ENCODE measurements around the gene ULK1.

ULK1 gene

GRCh38 chr12:131905081-131905629 lies 10.7 kb downstream of the ULK1 start:
- Histone ChIP-seq H4K91ac (ENCODE audit: low read depth, low read length, poor library complexity) (no peak overlapping the region), H2BK15ac (ENCODE audit: low read length) (no peak overlapping the region), H2BK120ac (ENCODE audit: low read depth, low read length) (no peak overlapping the region), H2AFZ (ENCODE audit: low read length) (no peak overlapping the region), H2BK12ac (ENCODE audit: low read length) (no peak overlapping the region), H3K79me1 (ENCODE audit: low read depth, low read length) (peaks cover 47% of the 10 kb centered on the region), H3K23ac (ENCODE audit: low read depth, low read length, poor library complexity) (no peak overlapping the region), H2BK5ac (ENCODE audit: low read length) (no peak overlapping the region), H3K9me3 (replicated peaks in 1 of 2; ENCODE audit: control insufficient read depth in 2 of 2, insufficient read depth in 1 of 2, low read depth in 1 of 2, low read length in 2 of 2) (no peaks in the 10 kb centered on the region), H3K18ac (ENCODE audit: low read length) (no peak overlapping the region), H3K4ac (ENCODE audit: low read length) (no peak overlapping the region), H3K4me1 (ENCODE audit: control insufficient read depth in 2 of 2, insufficient read depth in 1 of 2, low read depth in 1 of 2, low read length in 2 of 2) (peaks cover 0 to 6% of the 10 kb centered on the region in 2 donors), H3K4me2 (ENCODE audit: insufficient read depth, low read length, poor library complexity, severe bottlenecking) (no peak overlapping the region), H3K4me3 (ENCODE audit: low read length in 2 of 2) (no peak overlapping the region), H3K9ac (ENCODE audit: low read depth, low read length, poor library complexity) (no peak overlapping the region), H3K14ac (ENCODE audit: low read length) (peak overlapping the region; percentile 38), H3K27me3 (ENCODE audit: control insufficient read depth in 3 of 3, insufficient read depth in 3 of 3, low read depth in 1 of 3, low read length in 3 of 3) (peaks cover 0 to 2% (median 0%) of the 10 kb centered on the region in 3 experiments), H3K36me3 (replicated peaks in 1 of 2; ENCODE audit: control insufficient read depth in 2 of 2, insufficient read depth in 2 of 2, low read length in 2 of 2) (peaks cover 6 to 40% of the 10 kb centered on the region in 2 donors), H2AK5ac (ENCODE audit: low read depth, low read length) (no peak overlapping the region), H3K27ac (replicated peaks; ENCODE audit: low read length) (no peak overlapping the region), H4K8ac (ENCODE audit: low read depth, low read length) (no peak overlapping the region)
- WGBS, 2 donors (ENCODE audit: extremely low coverage in 2 of 2, insufficient read length in 2 of 2, insufficient replicate concordance in 1 of 2), result no CpG with 5 or more reads among the region's 13 CpGs
- DNase-seq (ENCODE audit: low spot score), result no peak

GRCh38 chr12:131905630-131906091 lies 11.2 kb downstream of the ULK1 start:
- Histone ChIP-seq H3K36me3 (replicated peaks in 1 of 2; ENCODE audit: control insufficient read depth in 2 of 2, insufficient read depth in 2 of 2, low read length in 2 of 2) (peaks cover 11 to 40% of the 10 kb centered on the region in 2 donors), H3K27ac (replicated peaks; ENCODE audit: low read length) (no peak overlapping the region), H3K18ac (ENCODE audit: low read length) (no peak overlapping the region), H2BK12ac (ENCODE audit: low read length) (no peak overlapping the region), H2BK120ac (ENCODE audit: low read depth, low read length) (no peak overlapping the region), H3K23ac (ENCODE audit: low read depth, low read length, poor library complexity) (no peak overlapping the region), H4K8ac (ENCODE audit: low read depth, low read length) (no peak overlapping the region), H3K9me3 (replicated peaks in 1 of 2; ENCODE audit: control insufficient read depth in 2 of 2, insufficient read depth in 1 of 2, low read depth in 1 of 2, low read length in 2 of 2) (no peaks in the 10 kb centered on the region), H3K27me3 (ENCODE audit: control insufficient read depth in 3 of 3, insufficient read depth in 3 of 3, low read depth in 1 of 3, low read length in 3 of 3) (peaks cover 0 to 2% (median 0%) of the 10 kb centered on the region in 3 experiments), H3K4me1 (ENCODE audit: control insufficient read depth in 2 of 2, insufficient read depth in 1 of 2, low read depth in 1 of 2, low read length in 2 of 2) (peaks cover 0 to 3% of the 10 kb centered on the region in 2 donors), H3K79me1 (ENCODE audit: low read depth, low read length) (peaks cover 43% of the 10 kb centered on the region), H4K91ac (ENCODE audit: low read depth, low read length, poor library complexity) (no peak overlapping the region), H3K4ac (ENCODE audit: low read length) (no peak overlapping the region), H3K14ac (ENCODE audit: low read length) (no peak overlapping the region), H2AK5ac (ENCODE audit: low read depth, low read length) (no peak overlapping the region), H2AFZ (ENCODE audit: low read length) (no peak overlapping the region), H2BK15ac (ENCODE audit: low read length) (no peak overlapping the region), H3K9ac (ENCODE audit: low read depth, low read length, poor library complexity) (no peak overlapping the region), H3K4me2 (ENCODE audit: insufficient read depth, low read length, poor library complexity, severe bottlenecking) (no peak overlapping the region), H3K4me3 (ENCODE audit: low read length in 2 of 2) (no peak overlapping the region), H2BK5ac (ENCODE audit: low read length) (no peak overlapping the region)
- no peak for DNase-seq (ENCODE audit: low spot score)
- WGBS, 2 donors (ENCODE audit: extremely low coverage in 2 of 2, insufficient read length in 2 of 2, insufficient replicate concordance in 1 of 2), result no CpG with 5 or more reads among the region's 15 CpGs

- no peaks in the 10 kb centered on the region for H3K9me3 ChIP-seq (replicated peaks in 1 of 2; ENCODE audit: control insufficient read depth in 2 of 2, insufficient read depth in 1 of 2, low read depth in 1 of 2, low read length in 2 of 2)
- H2BK12ac ChIP-seq (ENCODE audit: low read length), result no peak overlapping the region
- H2AFZ ChIP-seq (ENCODE audit: low read length), result no peak overlapping the region
- DNase-seq (ENCODE audit: low spot score), result no peak
- H2BK15ac ChIP-seq (ENCODE audit: low read length), result no peak overlapping the region
- H3K79me1 ChIP-seq (ENCODE audit: low read depth, low read length), result peaks cover 39% of the 10 kb centered on the region
- H3K18ac ChIP-seq (ENCODE audit: low read length), result no peak overlapping the region
- no peak overlapping the region for H2BK5ac ChIP-seq (ENCODE audit: low read length)
- H3K4me2 ChIP-seq (ENCODE audit: insufficient read depth, low read length, poor library complexity, severe bottlenecking), result no peak overlapping the region
- no peaks in the 10 kb centered on the region for H3K4me1 ChIP-seq (ENCODE audit: control insufficient read depth in 2 of 2, insufficient read depth in 1 of 2, low read depth in 1 of 2, low read length in 2 of 2)
- no CpG with 5 or more reads among the region's 31 CpGs for WGBS, 2 donors (ENCODE audit: extremely low coverage in 2 of 2, insufficient read length in 2 of 2, insufficient replicate concordance in 1 of 2)
- no peak overlapping the region for H3K27ac ChIP-seq (replicated peaks; ENCODE audit: low read length)
- H3K36me3 ChIP-seq (replicated peaks in 1 of 2; ENCODE audit: control insufficient read depth in 2 of 2, insufficient read depth in 2 of 2, low read length in 2 of 2), result peaks cover 20 to 54% of the 10 kb centered on the region in 2 donors
- no peak overlapping the region for H2AK5ac ChIP-seq (ENCODE audit: low read depth, low read length)
- peaks cover 0 to 2% (median 0%) of the 10 kb centered on the region in 3 experiments for H3K27me3 ChIP-seq (ENCODE audit: control insufficient read depth in 3 of 3, insufficient read depth in 3 of 3, low read depth in 1 of 3, low read length in 3 of 3)
- H3K23ac ChIP-seq (ENCODE audit: low read depth, low read length, poor library complexity), result no peak overlapping the region
- H2BK120ac ChIP-seq (ENCODE audit: low read depth, low read length), result no peak overlapping the region
- no peak overlapping the region for H3K4ac ChIP-seq (ENCODE audit: low read length)
- H3K9ac ChIP-seq (ENCODE audit: low read depth, low read length, poor library complexity), result no peak overlapping the region
- H4K8ac ChIP-seq (ENCODE audit: low read depth, low read length), result no peak overlapping the region
- H4K91ac ChIP-seq (ENCODE audit: low read depth, low read length, poor library complexity), result no peak overlapping the region
- no peak overlapping the region for H3K14ac ChIP-seq (ENCODE audit: low read length)
- H3K4me3 ChIP-seq (ENCODE audit: low read length in 2 of 2), result no peak overlapping the region
Measured at GRCh38 chr12:131907379-131908091, 13.1 kb downstream of the ULK1 start.
